Fibroblast of lung (primary cell): ENCODE measurements around the gene HAVCR1.
"Not testable (repeated sequence)": the region's sequence is repeated elsewhere in the genome, so short reads cannot be mapped to it uniquely, and the experiment has no call there.

Source experiments
- EZH2 ChIP-seq: IDR thresholded peaks from 2 replicates; pipeline ENCODE4 v1.5.1; 2012; ENCODE audit warnings: low read length, control low read depth, mild to moderate bottlenecking; ENCODE audit errors: missing control alignments
- TF ChIP-seq, protein P1 (sequence below), 2 donors: IDR thresholded peaks in 1 of 2; conservative IDR thresholded peaks in 1 of 2; 1 replicate in 1 of 2; 2 replicates in 1 of 2; pipeline ENCODE4 v1.5.1; 2011 to 2012; ENCODE audit warnings: low read length in 2 of 2, control low read depth in 1 of 2, inconsistent platforms in 1 of 2, low read depth in 1 of 2, mild to moderate bottlenecking in 1 of 2

DNA sequence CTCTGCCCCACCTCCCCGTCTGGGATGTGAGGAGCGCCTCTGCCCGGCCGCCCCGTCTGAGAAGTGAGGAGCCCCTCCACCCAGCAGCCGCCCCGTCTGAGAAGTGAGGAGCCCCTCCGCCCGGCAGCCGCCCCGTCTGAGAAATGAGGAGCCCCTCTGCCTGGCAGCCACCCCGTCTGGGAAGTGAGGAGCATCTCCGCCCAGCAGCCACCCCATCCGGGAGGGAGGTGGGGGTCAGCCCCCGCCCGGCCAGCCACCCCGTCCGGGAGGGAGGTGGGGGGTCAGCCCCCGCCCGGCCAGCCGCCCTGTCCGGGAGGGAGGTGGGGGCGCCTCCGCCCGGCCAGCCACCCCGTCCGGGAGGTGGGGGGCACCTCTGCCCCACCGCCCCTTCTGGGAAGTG is 44.8 kb downstream of the HAVCR1 start:
- TF ChIP-seq, protein P1, sequence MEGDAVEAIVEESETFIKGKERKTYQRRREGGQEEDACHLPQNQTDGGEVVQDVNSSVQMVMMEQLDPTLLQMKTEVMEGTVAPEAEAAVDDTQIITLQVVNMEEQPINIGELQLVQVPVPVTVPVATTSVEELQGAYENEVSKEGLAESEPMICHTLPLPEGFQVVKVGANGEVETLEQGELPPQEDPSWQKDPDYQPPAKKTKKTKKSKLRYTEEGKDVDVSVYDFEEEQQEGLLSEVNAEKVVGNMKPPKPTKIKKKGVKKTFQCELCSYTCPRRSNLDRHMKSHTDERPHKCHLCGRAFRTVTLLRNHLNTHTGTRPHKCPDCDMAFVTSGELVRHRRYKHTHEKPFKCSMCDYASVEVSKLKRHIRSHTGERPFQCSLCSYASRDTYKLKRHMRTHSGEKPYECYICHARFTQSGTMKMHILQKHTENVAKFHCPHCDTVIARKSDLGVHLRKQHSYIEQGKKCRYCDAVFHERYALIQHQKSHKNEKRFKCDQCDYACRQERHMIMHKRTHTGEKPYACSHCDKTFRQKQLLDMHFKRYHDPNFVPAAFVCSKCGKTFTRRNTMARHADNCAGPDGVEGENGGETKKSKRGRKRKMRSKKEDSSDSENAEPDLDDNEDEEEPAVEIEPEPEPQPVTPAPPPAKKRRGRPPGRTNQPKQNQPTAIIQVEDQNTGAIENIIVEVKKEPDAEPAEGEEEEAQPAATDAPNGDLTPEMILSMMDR (conservative IDR thresholded peaks at IDR 0.05 in 1 of 2, IDR thresholded peaks at IDR 0.05 in 1 of 2; ENCODE audit: low read depth in 1 of 2, low read length in 2 of 2): not testable (repeated sequence)
- not testable (repeated sequence) for TF ChIP-seq EZH2
